KMS-11 (cell line): Measurements from ENCODE around the gene JUND.

ENCODE experiments used
- H2AFZ ChIP-seq: fragments of 200-600 bp; sonication (generic); 2 replicates; pipeline ENCODE4 v1.6.1; 2016; ENCODE audit warnings: antibody characterized with exemption, mixed run types, low read depth
- H3K27ac ChIP-seq: fragments of 200-600 bp; sonication (generic); 2 replicates; pipeline ENCODE4 v1.6.1; 2016; ENCODE audit warnings: mild to moderate bottlenecking, mixed run types
- H3K27me3 ChIP-seq: fragments of 200-600 bp; sonication (generic); 2 replicates; pipeline ENCODE4 v1.6.1; 2017; ENCODE audit warnings: mild to moderate bottlenecking, low read depth, mixed run types, moderate library complexity; ENCODE audit not compliant: insufficient read depth
- H3K36me3 ChIP-seq: fragments of 200-600 bp; sonication (generic); 2 replicates; pipeline ENCODE4 v1.6.1; 2017; ENCODE audit warnings: mild to moderate bottlenecking, mixed run types; ENCODE audit not compliant: insufficient read depth
- H3K4me1 ChIP-seq: fragments of 200-600 bp; sonication (generic); 2 replicates; pipeline ENCODE4 v1.6.1; 2016; ENCODE audit warnings: mild to moderate bottlenecking, low read depth, mixed run types; ENCODE audit not compliant: poor library complexity, severe bottlenecking
- H3K4me2 ChIP-seq: fragments of 200-600 bp; sonication (generic); 2 replicates; pipeline ENCODE4 v1.7.0; 2016; ENCODE audit warnings: mild to moderate bottlenecking, mixed run types
- H3K4me3 ChIP-seq: fragments of 200-600 bp; sonication (generic); IDR thresholded peaks from 2 replicates; pipeline ENCODE4 v1.6.1; 2017; ENCODE audit warnings: low read depth, low read length, mixed read lengths; ENCODE audit not compliant: insufficient read depth
- H3K79me2 ChIP-seq: fragments of 200-600 bp; sonication (generic); 2 replicates; pipeline ENCODE4 v1.6.1; 2016; ENCODE audit warnings: low read depth, mixed run types; ENCODE audit not compliant: insufficient read depth
- H3K9ac ChIP-seq: fragments of 200-600 bp; sonication (generic); 2 replicates; pipeline ENCODE4 v1.6.1; 2016; ENCODE audit warnings: mild to moderate bottlenecking, mixed run types
- H4K20me1 ChIP-seq: fragments of 200-600 bp; sonication (generic); 2 replicates; pipeline ENCODE4 v1.6.1; 2016; ENCODE audit warnings: mild to moderate bottlenecking, mixed run types; ENCODE audit not compliant: insufficient read depth
- TF ChIP-seq, protein P1 (sequence below): fragments of 200-600 bp; sonication (generic); conservative IDR thresholded peaks from 2 replicates; pipeline ENCODE4 v1.6.1; 2017; ENCODE audit warnings: low read depth, mild to moderate bottlenecking, antibody characterized with exemption, low read length, moderate library complexity, mixed read lengths

JUND gene

DNA sequence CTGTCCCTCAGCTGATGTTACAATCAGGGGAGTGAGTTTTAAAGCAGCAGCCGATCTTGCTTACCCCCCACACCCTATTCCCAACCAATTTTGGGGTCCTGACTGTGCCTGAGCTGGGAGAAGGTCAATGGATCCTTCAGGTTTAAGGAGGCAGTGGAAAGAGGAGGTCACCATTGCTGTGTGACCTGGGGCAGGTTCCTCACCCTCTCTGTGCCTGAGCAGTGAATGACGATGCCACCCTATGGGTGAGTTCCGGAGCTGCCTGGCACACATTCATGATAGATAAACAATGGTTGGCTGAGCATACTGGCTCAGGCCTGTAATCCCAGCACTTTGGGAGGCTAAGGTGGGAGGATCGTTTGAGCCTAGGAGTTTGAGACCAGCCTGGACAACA, 20.3 kb upstream of the JUND start:
- TF ChIP-seq, protein P1, sequence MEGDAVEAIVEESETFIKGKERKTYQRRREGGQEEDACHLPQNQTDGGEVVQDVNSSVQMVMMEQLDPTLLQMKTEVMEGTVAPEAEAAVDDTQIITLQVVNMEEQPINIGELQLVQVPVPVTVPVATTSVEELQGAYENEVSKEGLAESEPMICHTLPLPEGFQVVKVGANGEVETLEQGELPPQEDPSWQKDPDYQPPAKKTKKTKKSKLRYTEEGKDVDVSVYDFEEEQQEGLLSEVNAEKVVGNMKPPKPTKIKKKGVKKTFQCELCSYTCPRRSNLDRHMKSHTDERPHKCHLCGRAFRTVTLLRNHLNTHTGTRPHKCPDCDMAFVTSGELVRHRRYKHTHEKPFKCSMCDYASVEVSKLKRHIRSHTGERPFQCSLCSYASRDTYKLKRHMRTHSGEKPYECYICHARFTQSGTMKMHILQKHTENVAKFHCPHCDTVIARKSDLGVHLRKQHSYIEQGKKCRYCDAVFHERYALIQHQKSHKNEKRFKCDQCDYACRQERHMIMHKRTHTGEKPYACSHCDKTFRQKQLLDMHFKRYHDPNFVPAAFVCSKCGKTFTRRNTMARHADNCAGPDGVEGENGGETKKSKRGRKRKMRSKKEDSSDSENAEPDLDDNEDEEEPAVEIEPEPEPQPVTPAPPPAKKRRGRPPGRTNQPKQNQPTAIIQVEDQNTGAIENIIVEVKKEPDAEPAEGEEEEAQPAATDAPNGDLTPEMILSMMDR, result no peak
- Histone ChIP-seq H3K4me1 (peaks cover 38% of the 10 kb centered on the region), H3K79me2 (no peaks in the 10 kb centered on the region), H2AFZ (no peak overlapping the region), H4K20me1 (no peaks in the 10 kb centered on the region), H3K4me3 (no peak overlapping the region), H3K36me3 (no peaks in the 10 kb centered on the region), H3K9ac (no peak overlapping the region), H3K4me2 (no peak overlapping the region), H3K27ac (no peak overlapping the region), H3K27me3 (no peaks in the 10 kb centered on the region)

DNA sequence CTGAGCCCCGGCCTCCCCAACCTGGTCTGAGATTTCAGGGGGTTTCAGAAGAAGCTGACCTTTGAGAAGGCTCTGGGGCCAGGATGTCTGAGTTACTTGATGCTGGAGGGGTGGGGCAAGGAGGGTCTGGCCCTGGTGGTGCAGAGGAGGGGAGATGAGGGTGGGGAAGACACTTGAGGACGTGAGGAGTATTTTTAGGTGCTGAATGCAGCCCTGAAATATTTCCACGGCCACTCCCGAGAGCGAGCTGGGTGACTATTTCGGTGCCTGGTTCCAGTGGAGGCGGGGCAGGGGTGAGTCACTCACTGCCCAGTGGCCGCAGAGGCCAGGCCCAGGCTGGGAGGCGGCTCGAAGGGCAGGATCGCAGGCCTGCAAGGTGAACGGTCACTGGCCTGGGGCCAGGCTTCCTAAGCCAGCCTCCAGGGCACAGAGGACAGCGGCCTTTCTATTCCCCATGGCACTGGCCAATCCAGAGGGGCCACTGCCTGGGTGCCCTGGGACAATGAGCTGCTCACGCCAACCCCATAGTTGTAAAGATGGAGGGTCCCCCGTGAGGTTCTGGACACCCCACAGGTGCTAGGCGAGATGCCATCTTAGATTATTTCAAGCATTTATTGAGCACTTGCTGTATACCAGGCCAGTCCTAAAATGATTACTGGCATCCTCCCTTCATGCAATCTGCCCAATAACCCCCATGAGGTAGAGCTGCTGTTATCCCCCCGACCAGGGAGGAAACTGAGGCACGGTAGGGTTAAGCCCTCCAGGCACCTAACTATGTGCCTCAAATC, 19.7 kb upstream of the JUND start:
- Histone ChIP-seq H3K36me3 (no peaks in the 10 kb centered on the region), H3K27ac (no peak overlapping the region), H4K20me1 (no peaks in the 10 kb centered on the region), H2AFZ (no peak overlapping the region), H3K79me2 (no peaks in the 10 kb centered on the region), H3K4me1 (peaks cover 36% of the 10 kb centered on the region), H3K4me3 (no peak overlapping the region), H3K9ac (no peak overlapping the region), H3K27me3 (no peaks in the 10 kb centered on the region), H3K4me2 (no peak overlapping the region)
- TF ChIP-seq, protein P1, result no peak

DNA sequence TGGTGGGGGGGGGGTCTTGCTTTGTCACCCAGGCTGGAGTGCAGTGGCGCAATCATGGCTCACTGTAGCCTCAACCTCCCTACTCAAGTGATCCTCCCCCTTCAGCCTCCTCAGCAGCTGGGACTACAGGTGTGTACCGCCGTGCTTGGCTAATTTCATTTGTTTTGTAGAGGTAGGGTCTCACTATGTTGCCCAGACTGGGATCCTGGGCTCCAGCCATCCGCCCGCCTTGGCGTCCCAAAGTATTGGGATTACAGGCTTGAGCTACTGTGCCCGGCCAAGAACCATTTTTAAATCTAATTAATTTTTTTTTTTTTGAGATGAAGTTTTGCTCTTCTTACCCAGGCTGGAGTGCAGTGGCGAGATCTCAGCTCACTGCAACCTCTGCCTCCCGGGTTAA, 18.2 kb upstream of the JUND start:
- H3K79me2 ChIP-seq, result no peaks in the 10 kb centered on the region
- no peaks in the 10 kb centered on the region for H4K20me1 ChIP-seq
- TF ChIP-seq, protein P1, result no peak
- no peak overlapping the region for H3K9ac ChIP-seq
- H2AFZ ChIP-seq, result no peak overlapping the region
- H3K4me1 ChIP-seq, result peaks cover 22% of the 10 kb centered on the region
- no peaks in the 10 kb centered on the region for H3K36me3 ChIP-seq
- no peak overlapping the region for H3K4me2 ChIP-seq
- no peak overlapping the region for H3K4me3 ChIP-seq
- no peak overlapping the region for H3K27ac ChIP-seq
- H3K27me3 ChIP-seq, result no peaks in the 10 kb centered on the region

- Histone ChIP-seq H3K4me1 (peaks cover 11% of the 10 kb centered on the region), H3K4me2 (no peak overlapping the region)
- TF ChIP-seq, protein P1, result no peak
These were observed 17.2 kb upstream of the JUND start for GRCh38 chr19:18298601-18299000.

More at GRCh38 chr19:18298601-18299000, 17.2 kb upstream of the JUND start:
- Histone ChIP-seq H3K27me3 (no peaks in the 10 kb centered on the region), H4K20me1 (no peaks in the 10 kb centered on the region), H3K79me2 (no peaks in the 10 kb centered on the region), H2AFZ (no peak overlapping the region), H3K9ac (no peak overlapping the region), H3K36me3 (no peaks in the 10 kb centered on the region), H3K27ac (no peak overlapping the region), H3K4me3 (no peak overlapping the region)
